ENCODE results near the gene RPL11. TPM values are rescaled to one million over a fixed set of nuclear protein-coding genes. Genes with fewer than 3 reads are reported as not detected.

RPL11 gene
- total RNA-seq, 3 donors from 2014 or later, result 729 to 882 (median 820) TPM

DNA sequence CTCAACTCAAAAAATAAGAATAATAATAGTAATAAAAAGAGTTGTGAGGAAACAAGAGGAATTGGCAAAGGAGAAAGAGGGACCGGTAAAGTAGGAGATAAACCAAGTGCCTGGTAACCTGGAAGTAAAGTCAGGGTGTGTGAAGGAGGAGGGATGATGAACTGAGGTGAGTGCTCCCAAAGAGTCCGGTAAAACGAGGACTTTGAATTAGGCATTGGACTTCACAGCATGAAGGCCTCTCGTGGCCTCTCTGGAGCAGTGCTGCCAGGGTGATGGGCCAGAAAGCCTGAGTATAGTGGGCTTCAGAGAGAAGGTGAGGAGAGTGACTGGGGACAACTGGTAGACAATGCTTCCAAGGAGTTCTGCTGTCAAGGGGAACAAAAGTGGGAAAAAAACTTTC lies 17.6 kb downstream of the RPL11 start:
- DNase-seq, result no peak
- no peak for TF ChIP-seq CTCF (IDR thresholded peaks at IDR 0.05)
- no peaks in the 10 kb centered on the region for H3K36me3 ChIP-seq (ENCODE audit: low read depth)
- H3K9me3 ChIP-seq, result no peaks in the 10 kb centered on the region
- H3K4me1 ChIP-seq (ENCODE audit: low read depth), result no peaks in the 10 kb centered on the region
- intact Hi-C loops (cut with DNase I, micrococcal nuclease), result no loop called here
- no peak overlapping the region for H3K4me3 ChIP-seq
- ATAC-seq, result no peak

DNA sequence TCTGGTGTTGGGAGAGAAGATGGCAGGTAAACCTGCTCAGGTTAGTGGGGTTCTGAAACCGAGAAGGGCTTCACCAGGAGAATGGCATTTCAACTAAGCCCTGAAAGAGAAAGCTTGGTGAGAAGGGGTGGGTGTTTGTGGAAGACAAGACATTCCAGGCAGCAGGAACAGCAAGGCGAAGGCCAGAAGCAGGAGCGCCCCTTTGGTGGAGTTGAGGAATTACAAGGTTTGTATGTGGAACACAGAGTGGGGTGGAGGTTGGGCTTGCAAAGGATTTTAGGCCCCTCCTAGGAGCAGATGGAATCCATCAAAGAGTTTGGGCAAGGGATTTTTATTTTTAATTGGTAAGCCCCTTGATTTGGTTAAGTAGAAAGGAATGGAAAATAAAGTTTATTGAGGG lies 26.9 kb downstream of the RPL11 start:
- Histone ChIP-seq H3K36me3 (ENCODE audit: low read depth) (no peaks in the 10 kb centered on the region), H3K4me3 (no peak overlapping the region), H3K9me3 (no peaks in the 10 kb centered on the region), H3K4me1 (ENCODE audit: low read depth) (no peaks in the 10 kb centered on the region)
- DNase-seq (no peak), ATAC-seq (peak; percentile 67)
- TF ChIP-seq CTCF (IDR thresholded peaks at IDR 0.05), result no peak
- intact Hi-C loops (cut with DNase I, micrococcal nuclease), result no loop called here

DNA sequence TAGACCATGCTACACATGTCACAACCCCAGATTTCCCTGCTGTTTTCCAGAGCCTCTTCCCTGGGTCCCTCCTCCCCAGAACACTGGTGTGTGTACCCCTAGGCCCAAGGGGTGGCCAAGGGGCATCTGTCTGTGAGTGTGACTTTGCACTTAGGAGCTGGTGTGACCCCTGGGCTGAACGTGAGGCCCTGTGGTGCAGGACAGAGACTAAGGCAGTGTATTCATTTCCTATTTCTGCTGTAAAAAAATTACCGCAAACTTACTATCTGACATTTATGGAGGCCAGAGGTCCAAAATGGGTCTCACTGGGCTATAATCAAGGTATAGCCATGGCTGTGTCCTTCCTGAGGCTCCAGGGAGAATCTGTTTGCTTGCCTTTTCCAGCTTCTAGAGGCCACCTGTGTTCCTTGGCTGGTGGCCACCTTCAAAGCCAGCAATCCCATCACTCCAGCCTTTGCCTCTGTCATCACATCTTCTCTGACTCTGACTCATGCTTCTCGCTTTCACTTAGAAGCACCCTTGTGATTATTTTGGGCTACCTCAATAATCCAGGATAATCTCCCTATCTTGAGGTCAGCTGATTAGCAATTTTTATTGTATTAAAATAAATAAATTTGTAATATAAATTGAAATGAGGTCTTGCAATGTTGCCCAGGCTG lies 27.7 kb downstream of the RPL11 start:
- Histone ChIP-seq H3K4me3 (no peak overlapping the region), H3K36me3 (ENCODE audit: low read depth) (no peaks in the 10 kb centered on the region), H3K9me3 (no peaks in the 10 kb centered on the region), H3K4me1 (ENCODE audit: low read depth) (no peaks in the 10 kb centered on the region)
- TF ChIP-seq CTCF (IDR thresholded peaks at IDR 0.05), result no peak
- intact Hi-C loops (cut with DNase I, micrococcal nuclease), result no loop called here
- DNase-seq (no peak), ATAC-seq (no peak)

GRCh38 chr1:23720256-23720995 lies 28.8 kb downstream of the RPL11 start:
- TF ChIP-seq CTCF (IDR thresholded peaks at IDR 0.05), result no peak
- Histone ChIP-seq H3K9me3 (no peaks in the 10 kb centered on the region), H3K4me3 (no peak overlapping the region), H3K36me3 (ENCODE audit: low read depth) (no peaks in the 10 kb centered on the region), H3K4me1 (ENCODE audit: low read depth) (no peaks in the 10 kb centered on the region)
- ATAC-seq (peak; percentile 41), DNase-seq (no peak)
- intact Hi-C loops (cut with DNase I, micrococcal nuclease), result no loop called here

GRCh38 chr1:23722652-23723051 lies 31.0 kb downstream of the RPL11 start:
- DNase-seq (no peak), ATAC-seq (peak; percentile 17)
- no peak overlapping the region for H3K4me3 ChIP-seq
- H3K36me3 ChIP-seq (ENCODE audit: low read depth), result no peaks in the 10 kb centered on the region
- H3K9me3 ChIP-seq, result no peaks in the 10 kb centered on the region
- intact Hi-C loops (cut with DNase I, micrococcal nuclease), result no loop called here
- no peak for TF ChIP-seq CTCF (IDR thresholded peaks at IDR 0.05)
- peaks cover 6% of the 10 kb centered on the region for H3K4me1 ChIP-seq (ENCODE audit: low read depth)

All from mucosa of descending colon (tissue), 3 donors.